GM12874 (cell line): ENCODE results near the gene DPH6.

Experiments
- CTCF ChIP-seq: IDR thresholded peaks from 2 replicates; pipeline ENCODE4 v1.5.1; 2011; ENCODE audit warnings: low read depth, mild to moderate bottlenecking, control low read depth, low read length, moderate library complexity; ENCODE audit not compliant: insufficient read depth

DPH6 gene

GRCh38 chr15:35519052-35519451 is 26.9 kb downstream of the DPH6 start:
- TF ChIP-seq CTCF: no peak

GRCh38 chr15:35514759-35515158 is 31.2 kb downstream of the DPH6 start:
- TF ChIP-seq CTCF: no peak

GRCh38 chr15:35507932-35508638 is 37.9 kb downstream of the DPH6 start:
- no peak for TF ChIP-seq CTCF

GRCh38 chr15:35506272-35506870 is 39.6 kb downstream of the DPH6 start:
- no peak for TF ChIP-seq CTCF

GRCh38 chr15:35505809-35506208 is 40.2 kb downstream of the DPH6 start:
- TF ChIP-seq CTCF: no peak

- TF ChIP-seq CTCF: no peak
Observed at GRCh38 chr15:35505141-35505540, 40.8 kb downstream of the DPH6 start.

GRCh38 chr15:35499723-35500122 is 46.2 kb downstream of the DPH6 start:
- no peak for TF ChIP-seq CTCF
